K562 (cell line): ENCODE data around the gene IGFBP4. TPM values are rescaled to one million over a fixed set of nuclear protein-coding genes. Genes with fewer than 3 reads are reported as not detected.

Experiments used
- CEBPZ ChIP-seq: fragments of 150-350 bp; IDR thresholded peaks from 2 replicates; pipeline ENCODE4 v1.6.1; 2014; ENCODE audit warnings: low read depth, mild to moderate bottlenecking, low read length, borderline replicate concordance
- CHD2 ChIP-seq: IDR thresholded peaks from 2 replicates; pipeline ENCODE4 v1.6.1; 2011; ENCODE audit warnings: low read depth, low read length
- CHD4 ChIP-seq: fragments of 200-600 bp; sonication (generic); IDR thresholded peaks from 3 replicates; pipeline ENCODE4 v1.6.1; 2012; ENCODE audit warnings: low read depth, mild to moderate bottlenecking, mixed read lengths, low read length, inconsistent platforms; ENCODE audit not compliant: insufficient read depth, insufficient replicate concordance, poor library complexity, severe bottlenecking
- FOSL1 ChIP-seq: fragments of 200-800 bp; sonication (Bioruptor generic); conservative IDR thresholded peaks from 2 replicates; pipeline ENCODE4 v1.6.1; 2016; ENCODE audit warnings: missing genetic modification characterization, missing compliant biosample characterization
- GTF2E2 ChIP-seq: fragments of 200-800 bp; sonication (Bioruptor generic); IDR thresholded peaks from 2 replicates; pipeline ENCODE4 v1.6.1; 2016; ENCODE audit warnings: missing genetic modification characterization, missing compliant biosample characterization
- KLF16 ChIP-seq: IDR thresholded peaks from 2 replicates; pipeline ENCODE4 v1.6.1; 2016; ENCODE audit warnings: antibody characterized with exemption
- MAFK ChIP-seq: IDR thresholded peaks from 2 replicates; pipeline ENCODE4 v1.6.1; 2011; ENCODE audit warnings: low read length, improper control_type of control experiment
- NRF1 ChIP-seq, 2 experiments: fragments of 450-650 bp; IDR thresholded peaks in 1 of 2; conservative IDR thresholded peaks in 1 of 2; 2 replicates each; pipeline ENCODE4 v1.6.1; 2014; ENCODE audit warnings: mild to moderate bottlenecking in 2 of 2
- PML ChIP-seq: IDR thresholded peaks from 2 replicates; pipeline ENCODE4 v1.6.1; 2012; ENCODE audit warnings: low read length, inconsistent platforms
- TOE1 ChIP-seq, 2 experiments: fragments of 450-650 bp in 1 of 2; sonication (generic) in 1 of 2; formaldehyde crosslinking in 1 of 2; IDR thresholded peaks; 2 replicates each; pipeline versions ENCODE4 v1.7.1 to v1.8.0; 2016 to 2022; ENCODE audit warnings: borderline replicate concordance in 2 of 2, mild to moderate bottlenecking in 2 of 2, antibody characterized with exemption in 1 of 2, inconsistent platforms in 1 of 2, low read depth in 1 of 2, missing genetic modification reagents in 1 of 2, moderate library complexity in 1 of 2
- ZFP36 ChIP-seq: fragments of 150-350 bp; IDR thresholded peaks from 2 replicates; pipeline ENCODE4 v1.6.1; 2018; ENCODE audit warnings: low read length, low read depth; ENCODE audit not compliant: partially characterized antibody
- ZNF282 ChIP-seq: sonication (generic); formaldehyde crosslinking; IDR thresholded peaks from 2 replicates; pipeline ENCODE4 v1.8.1; 2023; ENCODE audit warnings: missing genetic modification reagents
- polyA plus RNA-seq, 8 experiments: library from polyadenylated mRNA; depleted of rRNA in 4 of 8; stranded (reverse) in 5 of 8; unstranded in 3 of 8; fragments of >200 nt; fragmentation: Nextera tagmentation in 2 of 8; fragmentation: Illumina TruSeq in 1 of 8; extraction: Ambion mirVana in 2 of 8; extraction: Trizol in 1 of 8; gene quantifications; 2 replicates each; pipeline versions ENCODE4 v1.2.1 to v1.2.3, GENCODE V29; 2011 to 2014; ENCODE audit warnings: inconsistent platforms in 1 of 8, missing spikeins in 1 of 8
- total RNA-seq, 7 experiments: library from RNA; depleted of rRNA in 6 of 7; stranded (reverse); fragments of >200 nt in 6 of 7; fragmentation: Illumina TruSeq in 2 of 7; extraction: Trizol in 2 of 7; gene quantifications; 2 replicates each; pipeline versions ENCODE4 v1.2.1 to v1.2.3, GENCODE V29; 2011 to 2021; ENCODE audit warnings: low replicate concordance in 1 of 7
- TF ChIP-seq, protein P1 (sequence below): fragments of 250-450 bp; sonication (Bioruptor Pico); IDR thresholded peaks from 2 replicates; pipeline ENCODE4 v1.8.0; 2021; ENCODE audit warnings: borderline replicate concordance, mild to moderate bottlenecking, moderate library complexity; ENCODE audit not compliant: poor library complexity, severe bottlenecking
- TF ChIP-seq, protein P2 (sequence below): fragments of 200-800 bp; sonication (Bioruptor generic); IDR thresholded peaks from 2 replicates; pipeline ENCODE4 v1.6.1; 2016; ENCODE audit warnings: missing genetic modification characterization, missing compliant biosample characterization
- TF ChIP-seq, protein P3 (sequence below): sonication (generic); formaldehyde crosslinking; IDR thresholded peaks from 2 replicates; pipeline ENCODE4 v1.8.1; 2023; ENCODE audit warnings: mild to moderate bottlenecking, missing genetic modification reagents

The IGFBP4 gene
- total and polyA plus RNA-seq, 9 of the 15 experiments (the other 6 are each of a cell fraction or from before 2014, with no cell fraction given): 8.8 to 99.8 (median 18.6) TPM

DNA sequence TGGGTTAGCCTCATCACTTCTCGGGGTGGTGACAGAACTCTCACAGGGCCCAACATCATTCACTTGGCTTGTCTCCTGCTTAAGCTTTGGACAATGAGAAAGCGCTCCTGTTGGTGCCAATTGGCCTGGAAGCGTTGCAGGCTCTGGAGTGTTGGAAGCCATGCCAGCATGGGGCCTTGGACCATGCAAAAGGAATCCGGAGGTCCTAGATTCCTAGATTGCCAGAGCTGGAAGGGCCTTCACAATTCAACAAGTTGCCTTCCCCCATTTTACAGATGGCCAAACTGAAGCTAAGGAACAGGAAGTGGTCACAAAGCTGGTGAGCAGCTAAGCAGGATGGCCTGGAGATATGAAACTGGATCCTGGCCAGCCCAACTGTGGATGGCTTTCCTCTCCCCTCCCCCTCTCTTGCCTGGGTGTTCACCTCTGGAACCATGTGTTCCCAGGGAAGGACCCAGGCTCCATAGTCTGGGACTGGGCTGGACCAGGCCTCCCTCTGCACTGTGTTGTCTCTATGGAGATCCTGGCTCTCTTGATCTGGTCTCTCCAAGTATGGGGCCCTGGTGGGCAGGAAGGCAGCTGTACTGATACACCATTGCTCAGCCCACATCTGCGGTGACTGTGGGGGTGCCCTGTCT lies 6.0 kb upstream of the IGFBP4 start (continued):
- TF ChIP-seq ZFP36 (peak; percentile 6), KLF16 (0 out of 2 replicates have a peak, but pooled peaks have one; percentile 18), NRF1 (conservative IDR thresholded peaks at IDR 0.05 in 1 of 2, IDR thresholded peaks at IDR 0.05 in 1 of 2) (no peak), CEBPZ (no peak), FOSL1 (tag) (0 out of 2 replicates have a peak, but pooled peaks have one; percentile 12), CHD2 (no peak), MAFK (no peak), ZNF282 (CRISPR knock-in tag) (no peak), PML (no peak), GTF2E2 (tag) (0 out of 2 replicates have a peak, but pooled peaks have one; percentile 14), TOE1 (IDR thresholded peaks at IDR 0.05; ENCODE audit: borderline replicate concordance) (no peak), TOE1 (CRISPR knock-in tag; IDR thresholded peaks at IDR 0.05; ENCODE audit: borderline replicate concordance, low read depth) (no peak), CHD4 (peak; percentile 94)
- TF ChIP-seq, protein P1, sequence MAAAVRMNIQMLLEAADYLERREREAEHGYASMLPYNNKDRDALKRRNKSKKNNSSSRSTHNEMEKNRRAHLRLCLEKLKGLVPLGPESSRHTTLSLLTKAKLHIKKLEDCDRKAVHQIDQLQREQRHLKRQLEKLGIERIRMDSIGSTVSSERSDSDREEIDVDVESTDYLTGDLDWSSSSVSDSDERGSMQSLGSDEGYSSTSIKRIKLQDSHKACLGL (CRISPR knock-in tag): no peak
- TF ChIP-seq, protein P2, sequence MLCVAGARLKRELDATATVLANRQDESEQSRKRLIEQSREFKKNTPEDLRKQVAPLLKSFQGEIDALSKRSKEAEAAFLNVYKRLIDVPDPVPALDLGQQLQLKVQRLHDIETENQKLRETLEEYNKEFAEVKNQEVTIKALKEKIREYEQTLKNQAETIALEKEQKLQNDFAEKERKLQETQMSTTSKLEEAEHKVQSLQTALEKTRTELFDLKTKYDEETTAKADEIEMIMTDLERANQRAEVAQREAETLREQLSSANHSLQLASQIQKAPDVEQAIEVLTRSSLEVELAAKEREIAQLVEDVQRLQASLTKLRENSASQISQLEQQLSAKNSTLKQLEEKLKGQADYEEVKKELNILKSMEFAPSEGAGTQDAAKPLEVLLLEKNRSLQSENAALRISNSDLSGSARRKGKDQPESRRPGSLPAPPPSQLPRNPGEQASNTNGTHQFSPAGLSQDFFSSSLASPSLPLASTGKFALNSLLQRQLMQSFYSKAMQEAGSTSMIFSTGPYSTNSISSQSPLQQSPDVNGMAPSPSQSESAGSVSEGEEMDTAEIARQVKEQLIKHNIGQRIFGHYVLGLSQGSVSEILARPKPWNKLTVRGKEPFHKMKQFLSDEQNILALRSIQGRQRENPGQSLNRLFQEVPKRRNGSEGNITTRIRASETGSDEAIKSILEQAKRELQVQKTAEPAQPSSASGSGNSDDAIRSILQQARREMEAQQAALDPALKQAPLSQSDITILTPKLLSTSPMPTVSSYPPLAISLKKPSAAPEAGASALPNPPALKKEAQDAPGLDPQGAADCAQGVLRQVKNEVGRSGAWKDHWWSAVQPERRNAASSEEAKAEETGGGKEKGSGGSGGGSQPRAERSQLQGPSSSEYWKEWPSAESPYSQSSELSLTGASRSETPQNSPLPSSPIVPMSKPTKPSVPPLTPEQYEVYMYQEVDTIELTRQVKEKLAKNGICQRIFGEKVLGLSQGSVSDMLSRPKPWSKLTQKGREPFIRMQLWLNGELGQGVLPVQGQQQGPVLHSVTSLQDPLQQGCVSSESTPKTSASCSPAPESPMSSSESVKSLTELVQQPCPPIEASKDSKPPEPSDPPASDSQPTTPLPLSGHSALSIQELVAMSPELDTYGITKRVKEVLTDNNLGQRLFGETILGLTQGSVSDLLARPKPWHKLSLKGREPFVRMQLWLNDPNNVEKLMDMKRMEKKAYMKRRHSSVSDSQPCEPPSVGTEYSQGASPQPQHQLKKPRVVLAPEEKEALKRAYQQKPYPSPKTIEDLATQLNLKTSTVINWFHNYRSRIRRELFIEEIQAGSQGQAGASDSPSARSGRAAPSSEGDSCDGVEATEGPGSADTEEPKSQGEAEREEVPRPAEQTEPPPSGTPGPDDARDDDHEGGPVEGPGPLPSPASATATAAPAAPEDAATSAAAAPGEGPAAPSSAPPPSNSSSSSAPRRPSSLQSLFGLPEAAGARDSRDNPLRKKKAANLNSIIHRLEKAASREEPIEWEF (CRISPR knock-in tag): no peak
- TF ChIP-seq, protein P3, sequence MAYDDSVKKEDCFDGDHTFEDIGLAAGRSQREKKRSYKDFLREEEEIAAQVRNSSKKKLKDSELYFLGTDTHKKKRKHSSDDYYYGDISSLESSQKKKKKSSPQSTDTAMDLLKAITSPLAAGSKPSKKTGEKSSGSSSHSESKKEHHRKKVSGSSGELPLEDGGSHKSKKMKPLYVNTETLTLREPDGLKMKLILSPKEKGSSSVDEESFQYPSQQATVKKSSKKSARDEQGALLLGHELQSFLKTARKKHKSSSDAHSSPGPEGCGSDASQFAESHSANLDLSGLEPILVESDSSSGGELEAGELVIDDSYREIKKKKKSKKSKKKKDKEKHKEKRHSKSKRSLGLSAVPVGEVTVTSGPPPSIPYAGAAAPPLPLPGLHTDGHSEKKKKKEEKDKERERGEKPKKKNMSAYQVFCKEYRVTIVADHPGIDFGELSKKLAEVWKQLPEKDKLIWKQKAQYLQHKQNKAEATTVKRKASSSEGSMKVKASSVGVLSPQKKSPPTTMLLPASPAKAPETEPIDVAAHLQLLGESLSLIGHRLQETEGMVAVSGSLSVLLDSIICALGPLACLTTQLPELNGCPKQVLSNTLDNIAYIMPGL: no peak
